22Rv1 (cell line): ENCODE data around the gene DNAH5.

Experiments used
- CTCF ChIP-seq: fragments of 450-650 bp; IDR thresholded peaks from 2 replicates; pipeline ENCODE4 v1.5.1; 2017; ENCODE audit warnings: mild to moderate bottlenecking
- ZFX ChIP-seq: fragments of 450-650 bp; IDR thresholded peaks from 2 replicates; pipeline ENCODE4 v1.6.1; 2017; ENCODE audit warnings: antibody characterized with exemption, borderline replicate concordance

- TF ChIP-seq CTCF = no peak
- no peak for TF ChIP-seq ZFX
These were observed 35.2 kb downstream of the DNAH5 start for GRCh38 chr5:13909271-13909670.
